Activated CD4-positive, alpha-beta T cell treated with anti-CD3 and anti-CD28 coated beads for 36 hours (primary cell): ENCODE measurements around the gene NEURL1. TPM values are rescaled to one million over a fixed set of nuclear protein-coding genes. Genes with fewer than 3 reads are reported as not detected.

Experiments
- ATAC-seq: fragments of 200-7000 bp; cut with Tn5 transposase; one replicate; pipeline ENCODE4 v1.10.0; 2021; ENCODE audit warnings: mild to moderate bottlenecking, moderate library complexity
- CTCF ChIA-PET: fragments of 350-600 bp; sonication (Branson Sonifier 250); formaldehyde crosslinking; loops from one replicate; lab custom pipeline; 2021; ENCODE audit warnings: antibody characterized with exemption; lab: Charles Lee
- POLR2A ChIA-PET: fragments of 350-600 bp; sonication (Branson Sonifier 250); formaldehyde crosslinking; loops from one replicate; lab custom pipeline; 2021; ENCODE audit warnings: antibody characterized with exemption, inconsistent platforms; lab: Charles Lee
- DNase-seq: peaks from one replicate; pipeline ENCODE4 v3.0.0-alpha.2; 2020
- H3K27ac Mint-ChIP-seq: one replicate; pipeline ENCODE4 v1.8.0; 2021; ENCODE audit warnings: mixed read lengths
- H3K27me3 Mint-ChIP-seq: one replicate; pipeline ENCODE4 v1.8.0; 2021; ENCODE audit warnings: mixed read lengths
- H3K36me3 Mint-ChIP-seq: one replicate; pipeline ENCODE4 v1.8.0; 2021; ENCODE audit warnings: low read depth, mixed read lengths
- H3K4me1 Mint-ChIP-seq: one replicate; pipeline ENCODE4 v1.8.0; 2021; ENCODE audit warnings: mixed read lengths
- H3K4me3 Mint-ChIP-seq: one replicate; pipeline ENCODE4 v1.8.0; 2021; ENCODE audit warnings: mild to moderate bottlenecking, moderate library complexity, mixed read lengths
- H3K9me3 Mint-ChIP-seq: one replicate; pipeline ENCODE4 v1.8.0; 2021; ENCODE audit warnings: low read depth, mixed read lengths
- intact Hi-C, 2 experiments: fragments of 100-400 bp; cut with DNase I in 1 of 2; cut with micrococcal nuclease in 1 of 2; formaldehyde crosslinking; loops; one replicate each; pipeline versions ENCODE4 v1.14.2 to v1.15.1; 2022 to 2024; cut with DNase I, micrococcal nuclease
- total RNA-seq, 2 experiments: library from RNA; stranded (reverse); gene quantifications; one replicate each; pipeline ENCODE4 v1.2.3, GENCODE V29; 2021

The NEURL1 gene
- total RNA-seq, 2 experiments from 2014 or later, result 2.3 to 2.4 TPM

- Mint-ChIP-seq H3K4me1 (peaks cover 16% of the 10 kb centered on the region), H3K36me3 (no peaks in the 10 kb centered on the region), H3K4me3 (no peak overlapping the region), H3K27me3 (peaks cover 32% of the 10 kb centered on the region), H3K9me3 (no peaks in the 10 kb centered on the region), H3K27ac (no peak overlapping the region)
- ChIA-PET CTCF (interaction anchor here (0.7 to 0.9 kb wide), 2 partner anchors 8 to 1123 kb away, joined by 3 to 4 read pairs; no protein-coding TSS in a partner anchor), POLR2A (no interaction called here)
- intact Hi-C loops, result no loop called here
- ATAC-seq (no peak), DNase-seq (no peak)
Measured at GRCh38 chr10:103558911-103559310, 65.4 kb downstream of the NEURL1 start.

GRCh38 chr10:103559776-103560175 lies 66.3 kb downstream of the NEURL1 start:
- Mint-ChIP-seq H3K36me3 (no peaks in the 10 kb centered on the region), H3K27me3 (peaks cover 24% of the 10 kb centered on the region), H3K27ac (no peak overlapping the region), H3K4me3 (no peak overlapping the region), H3K4me1 (peaks cover 7% of the 10 kb centered on the region), H3K9me3 (no peaks in the 10 kb centered on the region)
- POLR2A ChIA-PET, result no interaction called here
- DNase-seq (no peak), ATAC-seq (no peak)
- CTCF ChIA-PET, result no interaction called here
- intact Hi-C loops, result no loop called here

GRCh38 chr10:103560886-103561285 lies 67.4 kb downstream of the NEURL1 start:
- POLR2A ChIA-PET, result no interaction called here
- H3K4me3 Mint-ChIP-seq, result no peak overlapping the region
- intact Hi-C loops, result no loop called here

GRCh38 chr10:103562383-103562782 lies 68.9 kb downstream of the NEURL1 start:
- POLR2A ChIA-PET, result no interaction called here
- no peaks in the 10 kb centered on the region for H3K36me3 Mint-ChIP-seq
- H3K9me3 Mint-ChIP-seq, result no peaks in the 10 kb centered on the region
- H3K4me1 Mint-ChIP-seq, result no peaks in the 10 kb centered on the region
- CTCF ChIA-PET, result no interaction called here
- no peak overlapping the region for H3K4me3 Mint-ChIP-seq
- DNase-seq (no peak), ATAC-seq (no peak)
- peaks cover 15% of the 10 kb centered on the region for H3K27me3 Mint-ChIP-seq
- intact Hi-C loops, result no loop called here
- no peak overlapping the region for H3K27ac Mint-ChIP-seq

More at GRCh38 chr10:103560886-103561285, 67.4 kb downstream of the NEURL1 start:
- peaks cover 21% of the 10 kb centered on the region for H3K27me3 Mint-ChIP-seq
- peaks cover under 1% of the 10 kb centered on the region for H3K4me1 Mint-ChIP-seq
- no peak overlapping the region for H3K27ac Mint-ChIP-seq
- DNase-seq (no peak), ATAC-seq (no peak)
- CTCF ChIA-PET, result interaction anchor here (0.7 to 2.0 kb wide), 2 partner anchors 16 to 18 kb away, joined by 3 to 7 read pairs; no protein-coding TSS in a partner anchor
- H3K36me3 Mint-ChIP-seq, result no peaks in the 10 kb centered on the region
- H3K9me3 Mint-ChIP-seq, result no peaks in the 10 kb centered on the region

- intact Hi-C loops, result no loop called here
- no peak overlapping the region for H3K4me3 Mint-ChIP-seq
- CTCF ChIA-PET, result interaction anchor here (0.6 to 2.4 kb wide), 15 partner anchors 8 to 740 kb away, joined by 3 to 18 read pairs (median 3); partner anchors contain the start of gene NEURL1
Measured at GRCh38 chr10:103563231-103564115, 70.0 kb downstream of the NEURL1 start.

GRCh38 chr10:103564116-103564501 lies 70.6 kb downstream of the NEURL1 start:
- Mint-ChIP-seq H3K4me1 (no peaks in the 10 kb centered on the region), H3K36me3 (no peaks in the 10 kb centered on the region), H3K4me3 (no peak overlapping the region), H3K27ac (no peak overlapping the region), H3K9me3 (no peaks in the 10 kb centered on the region), H3K27me3 (peaks cover 7% of the 10 kb centered on the region)
- no peak for DNase-seq
- no peak for ATAC-seq
- ChIA-PET CTCF (interaction anchor here (0.6 to 2.4 kb wide), 22 partner anchors 9 to 739 kb away, joined by 3 to 18 read pairs (median 4); partner anchors contain the start of gene NEURL1), POLR2A (no interaction called here)
- intact Hi-C loops, result no loop called here

More at GRCh38 chr10:103563231-103564115, 70.0 kb downstream of the NEURL1 start:
- Mint-ChIP-seq H3K4me1 (no peaks in the 10 kb centered on the region), H3K9me3 (no peaks in the 10 kb centered on the region), H3K27ac (no peak overlapping the region), H3K27me3 (peaks cover 11% of the 10 kb centered on the region), H3K36me3 (no peaks in the 10 kb centered on the region)
- POLR2A ChIA-PET, result no interaction called here
- no peak for ATAC-seq
- DNase-seq, result no peak

GRCh38 chr10:103564776-103565520 lies 71.4 kb downstream of the NEURL1 start:
- no peak overlapping the region for H3K4me3 Mint-ChIP-seq
- POLR2A ChIA-PET, result interaction anchor here (0.8 kb wide), 1 partner anchor 24 kb away, joined by 13 read pairs; no protein-coding TSS in a partner anchor
- DNase-seq (peak; percentile 79), ATAC-seq (peak; percentile 88)
- H3K4me1 Mint-ChIP-seq, result no peaks in the 10 kb centered on the region
- H3K27me3 Mint-ChIP-seq, result peaks cover 2% of the 10 kb centered on the region
- no peaks in the 10 kb centered on the region for H3K36me3 Mint-ChIP-seq
- H3K27ac Mint-ChIP-seq, result no peak overlapping the region
- intact Hi-C loops, result loop anchor here in 1 of 2 experiments (5.0 kb wide), 2 partner anchors 52 to 148 kb away; no protein-coding TSS in a partner anchor
- H3K9me3 Mint-ChIP-seq, result no peaks in the 10 kb centered on the region
- CTCF ChIA-PET, result interaction anchor here (0.5 to 2.4 kb wide), 23 partner anchors 10 to 816 kb away, joined by 3 to 18 read pairs (median 3); partner anchors contain the start of gene NEURL1

- Mint-ChIP-seq H3K4me3 (no peak overlapping the region), H3K4me1 (no peaks in the 10 kb centered on the region), H3K27me3 (no peaks in the 10 kb centered on the region), H3K9me3 (no peaks in the 10 kb centered on the region), H3K27ac (no peak overlapping the region), H3K36me3 (no peaks in the 10 kb centered on the region)
- intact Hi-C loops, result loop anchor here in 1 of 2 experiments (5.0 kb wide), 2 partner anchors 51 to 149 kb away; no protein-coding TSS in a partner anchor
- ATAC-seq, result no peak
- ChIA-PET CTCF (interaction anchor here (0.7 to 1.1 kb wide), 2 partner anchors 8 to 321 kb away, joined by 3 read pairs; no protein-coding TSS in a partner anchor), POLR2A (no interaction called here)
- DNase-seq, result no peak
Measured at GRCh38 chr10:103566536-103566935, 73.0 kb downstream of the NEURL1 start.

- H3K27ac Mint-ChIP-seq, result no peak overlapping the region
- H3K36me3 Mint-ChIP-seq, result no peaks in the 10 kb centered on the region
- no peak for ATAC-seq
- ChIA-PET POLR2A (no interaction called here), CTCF (no interaction called here)
- H3K27me3 Mint-ChIP-seq, result no peaks in the 10 kb centered on the region
- no peaks in the 10 kb centered on the region for H3K4me1 Mint-ChIP-seq
- H3K4me3 Mint-ChIP-seq, result no peak overlapping the region
- intact Hi-C loops, result loop anchor here in 1 of 2 experiments (5.0 kb wide), 2 partner anchors 49 to 151 kb away; no protein-coding TSS in a partner anchor
- no peaks in the 10 kb centered on the region for H3K9me3 Mint-ChIP-seq
- no peak for DNase-seq
Measured at GRCh38 chr10:103568505-103568904, 75.0 kb downstream of the NEURL1 start.

GRCh38 chr10:103569896-103570295 lies 76.4 kb downstream of the NEURL1 start:
- Mint-ChIP-seq H3K36me3 (no peaks in the 10 kb centered on the region), H3K9me3 (no peaks in the 10 kb centered on the region), H3K27me3 (no peaks in the 10 kb centered on the region), H3K4me3 (no peak overlapping the region), H3K4me1 (no peaks in the 10 kb centered on the region), H3K27ac (no peak overlapping the region)
- intact Hi-C loops, result loop anchor here in 1 of 2 experiments (5.0 kb wide), 2 partner anchors 47 to 153 kb away; no protein-coding TSS in a partner anchor
- ATAC-seq, result no peak
- ChIA-PET CTCF (no interaction called here), POLR2A (interaction anchor here (0.6 kb wide), 1 partner anchor 55 kb away, joined by 4 read pairs; no protein-coding TSS in a partner anchor)
- no peak for DNase-seq
